ENCODE data around the gene IL23R. TPM values are rescaled to one million over a fixed set of nuclear protein-coding genes. Genes with fewer than 3 reads are reported as not detected.
A peak's percentile ranks its signal among the peaks of the same experiment; 100 is the strongest.
"Not testable (repeated sequence)": the region's sequence is repeated elsewhere in the genome, so short reads cannot be mapped to it uniquely, and the experiment has no call there.

Gene IL23R
- total RNA-seq, 1 donor from 2014 or later, result not detected

GRCh38 chr1:67140460-67140859 is 25.8 kb upstream of the IL23R start:
- TF ChIP-seq CTCF (conservative IDR thresholded peaks at IDR 0.05; ENCODE audit: low read depth, low read length), result no peak
- no peak overlapping the region for H3K4me3 ChIP-seq (ENCODE audit: low read depth, low read length)
- DNase-seq (ENCODE audit: low read depth), result no peak

DNA sequence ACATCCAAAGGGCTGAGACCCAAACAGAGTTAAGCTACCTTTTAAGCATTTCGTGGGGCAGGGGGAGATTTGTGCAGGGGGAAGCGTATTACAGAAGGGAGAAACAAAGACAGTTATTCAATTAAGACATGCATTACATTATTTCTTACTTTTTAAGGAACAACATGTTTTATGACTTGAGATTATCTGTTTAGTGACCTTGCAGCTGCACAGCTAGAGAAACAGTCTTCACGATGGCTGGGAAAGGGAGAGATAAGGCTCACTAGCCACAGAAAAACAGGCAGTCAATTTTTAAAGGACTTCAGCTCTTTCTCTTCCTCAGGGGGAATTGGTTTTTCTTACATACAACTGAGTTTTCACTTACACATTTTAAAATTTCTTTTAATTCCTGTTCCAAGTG is 24.4 kb upstream of the IL23R start:
- DNase-seq (ENCODE audit: low read depth); H3K4me3 ChIP-seq (ENCODE audit: low read depth, low read length): not testable (repeated sequence)

DNA sequence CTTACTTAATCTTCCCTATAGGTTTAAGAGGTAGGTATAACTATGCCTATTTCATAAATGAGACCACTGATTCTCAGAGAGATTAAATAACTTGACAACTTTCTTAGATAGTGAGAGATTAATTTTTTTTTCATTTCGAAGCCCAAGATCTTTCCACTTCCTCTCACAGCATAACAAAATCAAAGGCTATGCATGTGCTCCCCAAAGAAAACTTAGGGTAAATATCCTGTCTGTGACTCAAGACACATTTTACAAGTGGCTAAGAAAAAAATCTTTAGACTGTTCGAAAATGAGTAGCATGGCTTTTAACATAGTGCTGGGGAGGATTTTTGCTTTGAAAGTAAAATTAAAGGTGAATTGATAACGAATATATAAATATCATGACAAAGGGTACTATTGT is 23.3 kb upstream of the IL23R start:
- no peak for TF ChIP-seq CTCF (conservative IDR thresholded peaks at IDR 0.05; ENCODE audit: low read depth, low read length)
- no peak overlapping the region for H3K4me3 ChIP-seq (ENCODE audit: low read depth, low read length)
- DNase-seq (ENCODE audit: low read depth), result no peak

DNA sequence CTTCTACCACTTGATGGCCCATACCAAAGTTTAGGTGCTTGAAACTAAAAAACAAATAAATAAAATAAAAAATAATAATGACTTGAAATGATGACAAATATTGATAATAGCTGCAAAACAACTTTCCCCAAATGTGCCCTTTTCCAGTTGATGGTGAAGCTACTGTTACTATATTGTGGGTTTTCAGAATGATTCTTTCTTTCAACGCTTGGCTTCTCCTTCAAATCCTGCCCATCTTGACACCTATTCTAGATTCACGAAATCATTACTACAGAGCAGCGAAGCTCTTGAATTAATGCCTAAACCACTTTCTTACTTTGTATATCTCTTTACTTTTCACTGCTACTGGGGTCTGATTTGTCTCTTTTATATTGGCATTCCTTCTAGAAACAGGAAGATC is 22.3 kb upstream of the IL23R start:
- no peak for DNase-seq (ENCODE audit: low read depth)
- no peak overlapping the region for H3K4me3 ChIP-seq (ENCODE audit: low read depth, low read length)
- TF ChIP-seq CTCF (conservative IDR thresholded peaks at IDR 0.05; ENCODE audit: low read depth, low read length), result no peak

DNA sequence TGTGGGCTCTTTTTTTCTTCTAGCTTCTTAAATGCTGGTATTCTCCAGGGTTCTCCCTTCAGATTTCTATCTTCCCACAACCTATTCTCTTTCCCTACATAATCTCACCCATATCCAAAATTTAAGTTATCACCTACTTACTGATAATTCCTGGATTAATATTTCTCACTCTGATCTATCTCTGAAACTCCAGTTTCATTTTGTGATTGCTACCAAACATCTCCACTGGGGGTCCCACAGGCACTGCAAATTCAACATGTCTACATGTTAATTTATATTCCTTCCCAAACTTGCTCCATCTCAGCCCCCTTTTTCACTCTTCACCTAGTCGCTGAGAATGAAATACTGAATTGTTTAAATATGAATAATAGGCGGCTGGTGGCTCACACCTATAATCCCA is 21.6 kb upstream of the IL23R start:
- H3K4me3 ChIP-seq (ENCODE audit: low read depth, low read length), result no peak overlapping the region
- DNase-seq (ENCODE audit: low read depth), result no peak
- peak; percentile 47 for TF ChIP-seq CTCF (conservative IDR thresholded peaks at IDR 0.05; ENCODE audit: low read depth, low read length)

- no peak overlapping the region for H3K4me3 ChIP-seq (ENCODE audit: low read depth, low read length)
- TF ChIP-seq CTCF (conservative IDR thresholded peaks at IDR 0.05; ENCODE audit: low read depth, low read length), result no peak
- no peak for DNase-seq (ENCODE audit: low read depth)
These were observed 20.2 kb upstream of the IL23R start for GRCh38 chr1:67146101-67146500.

DNA sequence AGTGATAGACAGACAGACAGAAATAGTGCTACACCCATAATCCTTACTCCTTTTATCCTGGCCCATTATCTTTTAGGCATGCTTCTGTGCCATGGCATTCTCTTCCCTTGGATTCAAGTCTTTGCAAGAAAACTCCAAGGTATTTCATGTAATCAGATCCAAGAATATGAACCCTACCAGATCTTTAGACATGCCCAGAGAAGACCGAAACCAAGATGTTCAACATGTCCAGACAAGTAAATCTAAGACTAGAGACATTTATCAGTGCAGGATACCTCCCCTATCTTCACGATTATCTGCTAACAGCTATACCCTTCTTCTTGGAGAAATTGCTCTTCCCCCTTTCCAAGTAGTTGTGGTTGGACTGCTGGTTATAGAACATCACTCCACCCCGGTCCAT is 19.7 kb upstream of the IL23R start:
- no peak for DNase-seq (ENCODE audit: low read depth)
- no peak for TF ChIP-seq CTCF (conservative IDR thresholded peaks at IDR 0.05; ENCODE audit: low read depth, low read length)
- H3K4me3 ChIP-seq (ENCODE audit: low read depth, low read length), result no peak overlapping the region

GRCh38 chr1:67147973-67148372 is 18.3 kb upstream of the IL23R start:
- not testable (repeated sequence) for H3K4me3 ChIP-seq (ENCODE audit: low read depth, low read length); DNase-seq (ENCODE audit: low read depth)
